ENCODE data around the gene TAS2R41. TPM values are rescaled to one million over a fixed set of nuclear protein-coding genes. Genes with fewer than 3 reads are reported as not detected.

TAS2R41 gene
- total RNA-seq, 2 donors from 2014 or later: not detected

DNA sequence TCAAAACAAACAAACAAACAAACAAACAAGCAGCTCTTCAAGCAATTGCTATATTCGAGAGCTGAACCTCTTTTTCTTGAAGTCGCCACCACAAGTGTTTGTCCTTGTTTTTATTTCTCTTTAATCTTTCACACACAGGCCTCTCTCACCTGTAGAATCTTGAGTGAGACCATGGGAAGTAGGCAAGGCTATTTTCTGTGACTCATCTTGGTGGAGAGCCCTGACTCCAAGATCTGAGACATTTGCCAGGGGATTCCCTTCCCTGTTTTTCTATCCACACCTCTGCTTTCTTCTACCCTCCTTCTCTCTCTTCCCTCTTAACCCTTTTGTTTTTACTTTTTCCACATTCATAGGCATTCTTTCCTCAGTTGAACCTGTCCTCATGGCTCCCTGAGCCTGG is 42.4 kb upstream of the TAS2R41 start:
- Histone ChIP-seq H3K9ac (ENCODE audit: low read depth in 2 of 2, low read length in 2 of 2) (no peak overlapping the region), H3K27me3 (no peaks in the 10 kb centered on the region), H3K36me3 (no peaks in the 10 kb centered on the region), H3K4me1 (no peaks in the 10 kb centered on the region), H3K27ac (no peak overlapping the region), H3K4me3 (no peak overlapping the region), H3K9me3 (no peaks in the 10 kb centered on the region)
- intact Hi-C loops (cut with DNase I): no loop called here
- no peak for DNase-seq
- TF ChIP-seq CTCF (IDR thresholded peaks at IDR 0.05): no peak

DNA sequence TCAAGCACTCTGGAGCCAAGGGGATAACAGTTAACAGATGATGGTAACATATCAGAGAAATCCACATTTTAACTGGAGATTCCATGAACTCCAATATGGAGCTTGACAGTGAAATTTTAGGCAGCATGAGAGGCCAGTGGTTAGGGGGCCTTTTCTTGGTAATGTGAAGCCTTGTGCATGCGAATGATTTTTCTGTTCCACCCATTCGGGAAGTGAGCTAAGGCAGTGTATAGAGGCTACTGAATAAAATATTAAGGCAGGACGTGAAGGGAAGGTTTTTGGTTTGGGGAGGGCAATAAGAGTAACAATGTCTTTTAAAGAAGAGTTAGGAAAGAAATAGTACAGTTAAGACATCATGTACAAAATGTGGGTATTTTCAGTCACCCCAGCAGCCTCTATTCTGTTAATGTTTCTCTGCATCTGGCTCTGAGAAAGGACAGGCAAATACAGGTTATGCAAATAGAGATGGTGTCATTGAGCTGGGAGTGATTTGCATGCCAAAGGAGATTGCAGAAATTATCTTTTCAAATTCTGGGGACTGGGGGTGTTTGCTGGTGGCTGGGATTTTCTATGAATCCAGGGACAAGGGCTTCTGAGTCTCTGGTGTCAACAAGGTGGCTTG is 41.2 kb upstream of the TAS2R41 start:
- no peak for TF ChIP-seq CTCF (IDR thresholded peaks at IDR 0.05)
- Histone ChIP-seq H3K27ac (no peak overlapping the region), H3K9me3 (no peaks in the 10 kb centered on the region), H3K4me1 (no peaks in the 10 kb centered on the region), H3K27me3 (no peaks in the 10 kb centered on the region), H3K4me3 (no peak overlapping the region), H3K36me3 (no peaks in the 10 kb centered on the region), H3K9ac (ENCODE audit: low read depth in 2 of 2, low read length in 2 of 2) (no peak overlapping the region)
- DNase-seq: no peak
- intact Hi-C loops (cut with DNase I): no loop called here

DNA sequence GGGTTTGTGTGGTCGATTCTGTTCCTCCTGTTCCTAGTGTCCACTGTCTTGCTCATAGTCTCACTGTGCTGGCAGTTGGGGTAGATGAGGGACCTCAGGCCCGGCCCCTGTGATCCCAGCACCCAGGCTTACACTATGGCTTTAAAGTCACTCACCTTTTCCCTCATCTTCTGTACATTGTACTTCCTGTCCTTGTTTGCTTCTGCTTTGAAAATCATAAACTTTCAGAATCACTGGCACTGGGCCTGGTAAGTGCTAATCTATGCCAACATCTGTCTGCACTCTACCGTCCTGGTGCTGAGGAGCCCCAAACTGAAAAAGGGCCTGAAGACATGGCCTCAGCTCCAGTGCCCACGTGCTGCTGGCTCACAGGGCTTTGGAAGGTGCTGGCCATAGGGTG is 40.1 kb upstream of the TAS2R41 start:
- intact Hi-C loops (cut with DNase I): no loop called here
- Histone ChIP-seq H3K4me3 (no peak overlapping the region), H3K36me3 (no peaks in the 10 kb centered on the region), H3K27ac (no peak overlapping the region), H3K9ac (ENCODE audit: low read depth in 2 of 2, low read length in 2 of 2) (no peak overlapping the region), H3K4me1 (no peaks in the 10 kb centered on the region), H3K9me3 (no peaks in the 10 kb centered on the region), H3K27me3 (no peaks in the 10 kb centered on the region)
- no peak for DNase-seq
- no peak for TF ChIP-seq CTCF (IDR thresholded peaks at IDR 0.05)

GRCh38 chr7:143439866-143440265 is 37.8 kb upstream of the TAS2R41 start:
- H3K9ac ChIP-seq (ENCODE audit: low read depth in 2 of 2, low read length in 2 of 2): no peak overlapping the region
- no peak for TF ChIP-seq CTCF (IDR thresholded peaks at IDR 0.05)
- no peaks in the 10 kb centered on the region for H3K9me3 ChIP-seq
- no peaks in the 10 kb centered on the region for H3K27me3 ChIP-seq
- DNase-seq: no peak
- no peak overlapping the region for H3K4me3 ChIP-seq
- no peaks in the 10 kb centered on the region for H3K36me3 ChIP-seq
- intact Hi-C loops (cut with DNase I): no loop called here
- no peak overlapping the region for H3K27ac ChIP-seq
- H3K4me1 ChIP-seq: no peaks in the 10 kb centered on the region

- no peaks in the 10 kb centered on the region for H3K27me3 ChIP-seq
- H3K4me3 ChIP-seq: no peak within 1 kb of the TSS
- TF ChIP-seq CTCF (IDR thresholded peaks at IDR 0.05): no peak
- no peaks in the 10 kb centered on the region for H3K36me3 ChIP-seq
- DNase-seq: no peak
- H3K27ac ChIP-seq: no peak within 1 kb of the TSS
- no peaks in the 10 kb centered on the region for H3K4me1 ChIP-seq
- no peak within 1 kb of the TSS for H3K9ac ChIP-seq (ENCODE audit: low read depth in 2 of 2, low read length in 2 of 2)
- H3K9me3 ChIP-seq: no peaks in the 10 kb centered on the region
- intact Hi-C loops (cut with DNase I): no loop called here
Measured at GRCh38 chr7:143443153-143443552, 34.5 kb upstream of the TAS2R41 start, which contains the start of gene TAS2R60. TAS2R60 (plus strand) TSS chr7:143443453; CDS start chr7:143443453, 0 bp downstream.

Data from colonic mucosa (tissue), 4 donors.